GM08714 (cell line): Measurements from ENCODE around the gene EZR.

Experiments
- H3K4me3 ChIP-seq: fragments of 200-500 bp; sonication (Bioruptor generic); 2 replicates; pipeline ENCODE4 v1.5.1; 2014; ENCODE audit warnings: mild to moderate bottlenecking, low read length, inconsistent platforms
- ZNF274 ChIP-seq: IDR thresholded peaks from 2 replicates; pipeline ENCODE4 v1.6.1; 2012; ENCODE audit warnings: mild to moderate bottlenecking, low read depth, low read length

Gene EZR

DNA sequence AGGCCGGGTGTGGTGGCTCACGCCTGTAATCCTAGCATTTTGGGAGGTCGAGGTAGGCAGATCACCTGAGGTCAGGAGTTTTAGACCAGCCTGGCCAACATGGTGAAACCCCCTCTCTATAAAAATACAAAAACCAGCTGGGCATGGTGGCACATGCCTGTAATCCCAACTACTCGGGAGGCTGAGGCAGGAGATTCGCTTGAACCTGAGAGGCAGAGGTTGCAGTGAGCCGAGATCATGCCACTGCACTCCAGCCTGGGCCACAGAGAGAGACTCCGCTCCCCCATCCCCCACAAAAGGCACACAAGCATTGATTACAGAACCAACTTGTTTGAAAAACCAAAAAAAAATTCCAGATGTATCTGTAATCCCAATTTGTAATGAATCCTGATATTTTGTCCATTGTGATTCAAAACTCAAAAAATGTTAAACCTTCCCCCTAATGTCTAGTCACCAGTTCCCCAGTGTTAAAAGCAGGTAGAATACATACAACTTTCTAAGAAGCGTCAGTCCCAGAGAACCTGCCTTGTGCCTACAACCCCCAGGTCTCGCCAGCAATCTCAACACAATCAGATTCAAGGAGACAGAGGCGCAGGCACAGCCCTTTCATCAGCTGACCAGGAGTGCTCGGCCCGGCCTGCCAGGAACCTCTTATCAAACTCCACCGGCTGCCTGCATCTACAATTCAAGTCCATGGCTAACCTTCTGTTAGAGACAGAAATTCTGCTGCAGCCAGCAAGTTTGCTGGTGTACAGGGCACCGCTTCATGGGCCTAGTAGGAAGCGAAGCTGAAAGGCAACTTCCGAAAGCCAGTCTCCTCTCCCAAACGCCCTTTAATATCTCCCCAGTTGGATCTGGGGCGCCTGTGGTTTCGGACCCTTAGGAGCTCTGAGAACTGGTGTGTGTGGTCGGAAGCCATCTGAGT lies 2.1 kb downstream of the EZR start:
- H3K4me3 ChIP-seq: peak overlapping the region; percentile 74
- TF ChIP-seq ZNF274: no peak

DNA sequence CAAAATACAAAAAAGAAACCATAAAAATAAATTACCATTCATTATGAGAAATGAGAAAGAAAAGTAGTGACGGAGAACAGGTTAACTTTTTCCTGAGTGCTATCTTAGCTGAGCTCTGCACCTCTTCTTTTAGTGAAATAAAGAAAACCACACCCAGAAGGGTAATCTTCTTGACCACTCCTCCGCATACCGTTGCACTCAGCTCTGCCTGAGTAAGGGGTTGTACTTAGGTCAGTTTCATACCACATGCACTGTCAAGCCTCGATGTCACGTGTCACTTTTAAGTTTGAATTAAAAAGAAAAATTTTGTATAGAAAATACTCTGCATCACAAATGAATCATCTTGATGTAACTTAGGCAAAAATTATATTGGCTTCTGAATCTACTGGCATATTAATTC lies 2.8 kb downstream of the EZR start:
- no peak for TF ChIP-seq ZNF274

DNA sequence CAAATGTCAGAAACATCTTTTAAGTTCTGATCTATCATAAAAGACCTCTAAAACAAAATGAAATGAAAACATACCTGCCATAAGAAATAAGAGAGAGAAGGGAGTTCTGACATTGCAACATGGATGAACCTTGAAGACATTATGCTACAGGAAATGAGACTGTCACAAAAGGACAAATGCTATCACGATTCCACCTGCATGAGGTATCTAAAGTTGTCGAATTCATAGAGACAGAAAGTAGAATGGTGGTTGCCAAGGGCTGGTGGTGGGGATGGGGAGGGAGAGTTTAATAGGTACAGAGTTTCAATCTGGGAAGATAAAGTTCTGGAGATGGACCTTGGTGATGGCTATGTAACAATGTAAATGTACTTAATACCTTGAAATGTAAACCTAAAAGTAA lies 3.3 kb downstream of the EZR start:
- H3K4me3 ChIP-seq: peak overlapping the region; percentile 74
- no peak for TF ChIP-seq ZNF274

More for the DNA sequence above, 2.8 kb downstream of the EZR start:
- peak overlapping the region; percentile 74 for H3K4me3 ChIP-seq

DNA sequence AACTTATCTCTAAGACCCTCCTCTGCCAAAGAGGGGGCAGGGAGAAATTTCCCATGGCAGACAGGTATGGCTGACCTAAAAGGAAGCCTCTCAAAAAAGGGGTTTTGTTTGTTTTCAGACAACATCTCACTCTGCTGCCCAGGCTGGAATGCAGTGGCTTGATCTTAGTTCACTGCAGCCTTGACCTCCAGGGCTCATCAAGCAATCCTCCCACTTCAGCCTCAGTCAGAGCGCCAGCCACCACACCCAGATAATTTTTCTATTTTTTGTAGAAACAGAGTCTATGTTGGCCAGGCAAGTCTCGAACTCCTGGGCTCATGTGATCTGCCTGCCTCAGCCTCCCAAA lies 3.8 kb downstream of the EZR start:
- no peak for TF ChIP-seq ZNF274
- peak overlapping the region; percentile 74 for H3K4me3 ChIP-seq

DNA sequence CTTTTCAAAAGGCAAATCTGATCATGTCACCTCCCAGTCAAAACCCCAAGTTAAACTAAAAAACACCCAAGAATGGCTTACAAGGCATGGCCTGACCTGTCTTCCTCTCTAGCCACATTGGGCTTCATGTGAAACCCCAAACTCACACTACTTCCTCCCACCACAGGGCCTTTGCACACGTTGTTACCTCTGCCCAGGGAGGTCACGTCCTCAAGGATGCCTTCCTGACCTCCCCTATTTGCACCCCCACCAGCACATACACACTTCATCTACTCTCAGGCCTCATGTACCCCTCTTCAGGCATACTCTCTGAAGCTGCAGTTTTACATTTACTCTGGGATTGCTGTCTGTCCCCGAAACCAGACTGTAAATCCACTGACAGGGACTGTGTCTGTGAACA lies 6.1 kb downstream of the EZR start:
- H3K4me3 ChIP-seq: peak overlapping the region; percentile 16; the same call in 1 of the 2 replicates
- no peak for TF ChIP-seq ZNF274

DNA sequence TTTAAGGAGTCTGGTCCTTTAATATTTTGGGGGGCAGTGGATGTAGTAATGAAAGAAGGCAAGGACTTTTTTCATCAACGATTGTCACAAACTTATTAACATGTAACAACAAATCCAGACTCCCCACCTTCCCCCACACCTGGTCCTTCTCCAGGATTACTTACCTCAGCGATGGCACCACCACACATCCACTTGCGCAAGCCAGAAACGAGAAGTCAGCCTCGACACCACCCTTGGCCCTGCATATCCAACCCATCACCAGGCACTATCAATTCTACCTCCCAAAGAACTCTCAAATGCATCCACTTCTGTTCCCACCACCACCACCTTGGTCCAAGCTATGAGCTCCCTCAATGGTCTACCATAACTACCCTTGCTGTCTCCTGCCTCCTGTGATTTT lies 6.6 kb downstream of the EZR start:
- TF ChIP-seq ZNF274: no peak
- peak overlapping the region; percentile 16; the same call in 1 of the 2 replicates for H3K4me3 ChIP-seq

DNA sequence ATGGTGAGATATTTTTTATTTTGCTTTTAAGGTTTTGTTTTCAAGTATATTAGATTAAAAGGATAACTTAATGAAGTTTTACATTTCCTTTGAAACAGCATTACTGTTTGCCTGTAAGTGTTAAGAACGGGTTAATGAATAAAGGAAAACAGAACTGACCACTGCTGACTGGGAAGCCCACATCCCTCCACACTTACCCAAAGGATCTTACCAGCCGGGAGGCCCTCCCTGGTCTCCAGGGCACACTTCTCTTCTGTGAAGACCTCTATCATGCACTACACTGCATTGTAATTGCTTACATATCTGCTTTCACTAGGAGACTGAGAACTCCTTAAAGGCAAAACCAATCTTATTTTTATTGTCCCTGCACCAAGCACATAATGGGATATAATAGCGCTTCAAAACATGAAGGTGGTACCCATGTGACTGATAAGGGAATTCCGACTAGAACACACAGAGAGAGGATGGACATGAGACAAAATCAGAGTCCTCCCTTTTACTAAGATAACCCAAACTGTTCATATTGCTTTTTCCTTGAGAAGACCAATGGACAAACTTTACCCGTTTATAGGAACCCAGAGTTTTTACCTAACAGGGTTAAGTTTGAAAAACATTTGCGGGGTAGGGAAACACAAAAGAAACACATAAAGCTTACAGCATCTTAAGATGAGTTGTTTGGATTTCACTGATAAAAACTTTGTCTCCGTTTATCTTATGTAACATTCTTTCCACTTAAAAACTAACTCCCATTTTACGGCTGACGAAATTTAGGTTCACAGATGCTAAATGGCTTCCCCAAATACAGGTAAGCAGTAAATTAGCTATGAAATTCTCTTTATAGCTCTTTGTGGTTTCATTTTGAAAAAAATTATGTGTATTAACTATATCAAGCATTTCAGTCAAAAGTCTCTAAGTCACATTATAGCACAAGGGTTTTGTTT lies 8.7 kb downstream of the EZR start:
- TF ChIP-seq ZNF274: no peak
- peak overlapping the region; percentile 46; the same call in 1 of the 2 replicates for H3K4me3 ChIP-seq

DNA sequence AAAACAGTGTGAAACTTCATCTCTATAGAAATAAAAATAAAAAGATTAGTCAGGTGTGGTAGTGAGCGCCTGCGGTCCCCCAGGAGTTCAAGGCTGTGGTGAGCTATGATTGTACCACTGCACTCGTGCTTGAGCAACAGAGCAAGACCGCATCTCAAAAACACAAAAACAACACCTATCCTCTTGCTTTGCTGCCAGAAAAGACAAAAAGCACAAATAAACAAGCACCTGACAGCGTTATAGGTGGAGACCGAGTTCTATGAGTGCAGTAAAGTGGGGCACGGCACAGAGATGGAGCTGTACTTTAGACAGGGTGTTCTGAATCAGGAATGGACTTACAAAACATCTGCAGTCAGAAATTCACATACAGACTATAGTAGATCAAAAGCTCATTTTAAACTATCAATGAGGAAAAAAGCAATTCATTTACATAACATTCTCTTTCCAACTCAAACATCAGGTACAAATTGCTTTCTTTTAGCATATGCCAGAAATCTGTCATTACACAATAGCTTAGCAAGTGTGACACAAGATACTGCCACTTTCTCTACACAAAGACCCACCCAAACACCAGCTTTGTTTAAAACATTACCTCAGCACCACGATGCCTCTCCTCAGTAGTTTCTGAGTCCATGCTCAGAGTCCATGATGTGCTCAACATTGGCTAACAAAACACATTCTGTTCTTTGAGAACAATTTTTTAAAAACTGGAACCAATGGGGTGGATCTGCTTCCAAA lies 10.1 kb downstream of the EZR start:
- peak overlapping the region; percentile 7; the same call in 1 of the 2 replicates for H3K4me3 ChIP-seq
- no peak for TF ChIP-seq ZNF274

DNA sequence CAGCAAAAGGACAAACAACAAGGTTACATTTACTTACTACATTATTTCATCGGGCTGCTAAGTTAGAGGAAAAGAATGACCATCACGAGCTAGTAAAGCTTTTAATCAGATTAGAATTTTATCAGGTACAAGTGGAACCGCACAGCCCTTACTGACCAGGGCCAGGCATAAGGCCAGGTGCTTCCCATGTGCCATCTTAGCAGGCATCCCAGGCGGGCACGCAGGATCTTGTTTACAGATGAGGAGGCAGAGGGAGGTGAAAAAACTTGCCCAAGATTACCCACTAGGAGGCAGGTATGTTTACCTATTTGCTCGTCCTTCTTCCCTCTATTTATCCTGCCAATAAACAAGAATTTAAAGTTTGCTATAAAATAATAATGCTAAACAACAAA lies 10.7 kb downstream of the EZR start:
- H3K4me3 ChIP-seq: peak overlapping the region; percentile 57; the same call in 1 of the 2 replicates
- no peak for TF ChIP-seq ZNF274

DNA sequence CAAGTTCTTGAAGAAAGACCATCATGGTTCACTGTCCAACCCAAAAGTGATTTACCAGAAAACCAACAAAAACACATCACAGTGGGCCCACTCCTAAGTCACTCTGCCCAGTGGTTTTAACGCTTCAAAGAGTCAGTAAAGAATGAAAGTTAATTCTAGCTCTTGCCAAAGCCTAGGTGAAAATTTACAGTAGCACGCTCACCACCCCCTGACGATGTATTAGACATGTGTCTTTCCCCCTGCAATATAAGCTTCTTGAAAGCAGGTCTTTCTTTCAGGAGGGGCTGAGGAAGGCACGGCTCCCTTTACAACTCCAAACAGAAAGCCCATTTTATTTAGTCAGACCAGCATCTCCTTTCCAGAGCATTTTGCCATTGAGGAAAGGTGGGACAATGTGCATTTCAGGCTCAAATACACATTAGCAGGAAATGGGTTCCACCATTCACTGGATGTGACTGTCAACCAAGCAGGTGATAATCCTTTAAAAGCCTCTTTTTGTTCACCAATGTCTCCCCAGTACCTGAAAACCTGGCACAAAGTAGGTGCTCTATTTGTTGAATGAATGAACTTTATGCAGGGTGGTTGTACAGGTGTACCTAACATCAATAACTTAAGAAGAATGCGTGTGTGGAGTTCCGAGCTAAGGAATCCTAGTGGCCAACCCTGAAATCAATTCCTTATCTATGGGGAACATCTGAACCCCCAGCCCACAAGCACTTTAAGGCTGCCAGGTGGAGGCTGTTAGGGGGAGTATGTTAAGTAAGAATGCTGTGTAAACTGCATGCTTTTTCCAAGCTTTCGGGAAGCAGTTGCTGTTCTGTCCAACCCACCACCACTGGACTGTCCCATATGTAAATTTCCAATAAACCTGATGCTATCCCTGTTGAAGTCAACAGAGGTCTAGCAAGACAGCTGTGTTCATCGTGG lies 11.4 kb downstream of the EZR start:
- peak overlapping the region; percentile 57; the same call in 1 of the 2 replicates for H3K4me3 ChIP-seq
- no peak for TF ChIP-seq ZNF274

DNA sequence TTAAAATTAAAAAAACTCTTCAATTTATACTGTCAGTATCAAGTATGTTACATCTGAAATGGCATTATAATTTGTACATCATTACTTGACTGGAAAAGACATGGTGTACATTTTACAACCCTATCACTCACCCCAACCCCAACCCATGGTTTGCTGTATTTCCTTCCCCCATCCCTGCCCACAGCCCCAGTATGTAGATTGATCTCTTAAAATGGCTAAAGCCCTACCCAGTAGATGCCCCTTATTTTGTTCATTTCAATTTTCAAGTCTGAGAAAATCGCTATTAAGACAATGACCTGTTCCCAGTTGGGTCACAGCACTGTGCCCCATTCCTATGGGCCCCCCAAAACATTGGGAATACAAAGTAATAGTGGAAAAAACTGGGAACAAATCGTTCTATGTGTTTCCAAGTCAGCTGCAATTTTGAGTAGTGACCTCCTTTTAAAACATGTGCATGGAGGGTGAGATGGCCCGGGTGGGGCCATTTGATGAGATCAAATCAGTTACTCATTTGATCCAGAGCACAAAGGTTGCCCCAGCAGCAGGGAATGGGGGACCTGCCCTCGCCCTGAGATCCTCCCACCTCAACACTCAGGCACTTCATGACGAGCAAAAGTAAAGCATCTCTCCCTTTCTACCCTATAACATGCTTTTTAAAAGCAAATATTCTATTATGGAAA lies 13.3 kb downstream of the EZR start:
- no peak for TF ChIP-seq ZNF274
- no peak overlapping the region for H3K4me3 ChIP-seq

DNA sequence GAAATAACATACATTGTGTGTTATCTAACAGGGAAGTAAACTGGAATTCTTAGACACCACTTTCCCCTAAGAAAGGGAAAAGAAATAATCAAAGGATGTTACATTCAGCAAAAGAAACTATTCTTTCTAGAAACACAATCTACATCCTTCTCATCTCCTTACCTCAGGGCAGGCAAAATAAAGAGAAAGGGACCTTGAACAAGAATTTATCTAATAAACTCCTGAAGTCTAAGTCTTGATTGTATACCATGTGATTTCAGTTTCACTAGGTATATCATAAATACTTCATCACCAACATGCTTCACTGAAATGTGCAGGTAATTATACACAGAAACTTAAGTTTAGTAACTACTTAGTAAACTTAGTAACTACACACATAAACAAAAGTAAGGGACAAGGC lies 15.0 kb downstream of the EZR start:
- no peak for TF ChIP-seq ZNF274
- peak overlapping the region; percentile 62; the same call in 1 of the 2 replicates for H3K4me3 ChIP-seq
